Activated CD4-positive, alpha-beta T cell treated with anti-CD3 and anti-CD28 coated beads, Interleukin-2, amount 10 ng/mL, durations not matched to agents 7 days and 5 days (primary cell): Measurements from ENCODE around the gene LRRC10B. TPM values are rescaled to one million over a fixed set of nuclear protein-coding genes. Genes with fewer than 3 reads are reported as not detected.
A peak's percentile ranks its signal among the peaks of the same experiment; 100 is the strongest.

Experiments used
- CTCF ChIA-PET: fragments of 350-600 bp; sonication (Branson Sonifier 250); formaldehyde crosslinking; loops from one replicate; lab custom pipeline; 2021; ENCODE audit warnings: antibody characterized with exemption; lab: Charles Lee
- POLR2A ChIA-PET: fragments of 350-600 bp; sonication (Branson Sonifier 250); formaldehyde crosslinking; loops from one replicate; lab custom pipeline; 2021; ENCODE audit warnings: antibody characterized with exemption; lab: Charles Lee
- DNase-seq: peaks from one replicate; pipeline ENCODE4 v3.0.0-alpha.2; 2020
- H3K27ac Mint-ChIP-seq: one replicate; pipeline ENCODE4 v1.8.0; 2021; ENCODE audit warnings: mild to moderate bottlenecking, moderate library complexity, mixed read lengths
- H3K27me3 Mint-ChIP-seq: one replicate; pipeline ENCODE4 v1.8.0; 2021; ENCODE audit warnings: mixed read lengths
- H3K36me3 Mint-ChIP-seq: one replicate; pipeline ENCODE4 v1.8.0; 2021; ENCODE audit warnings: low read depth, mixed read lengths
- H3K4me1 Mint-ChIP-seq: one replicate; pipeline ENCODE4 v1.8.0; 2021; ENCODE audit warnings: mixed read lengths
- H3K4me3 Mint-ChIP-seq: one replicate; pipeline ENCODE4 v1.8.0; 2021; ENCODE audit warnings: mild to moderate bottlenecking, moderate library complexity, mixed read lengths
- H3K9me3 Mint-ChIP-seq: one replicate; pipeline ENCODE4 v1.8.0; 2021; ENCODE audit warnings: mixed read lengths
- total RNA-seq, 2 experiments: library from RNA; stranded (reverse); gene quantifications; one replicate each; pipeline ENCODE4 v1.2.3, GENCODE V29; 2021

The LRRC10B gene
- total RNA-seq, 2 experiments from 2014 or later: not detected

GRCh38 chr11:61532134-61533038, 23.8 kb downstream of the LRRC10B start:
- peak; percentile 49 for DNase-seq
- Mint-ChIP-seq H3K36me3 (no peaks in the 10 kb centered on the region), H3K27me3 (no peaks in the 10 kb centered on the region), H3K4me3 (no peak overlapping the region), H3K9me3 (no peaks in the 10 kb centered on the region), H3K27ac (no peak overlapping the region), H3K4me1 (no peaks in the 10 kb centered on the region)
- POLR2A ChIA-PET: no interaction called here
- CTCF ChIA-PET: interaction anchor here (0.9 to 4.2 kb wide), 8 partner anchors 9 to 101 kb away, joined by 3 to 20 read pairs (median 3); no protein-coding TSS in a partner anchor

GRCh38 chr11:61533039-61533375, 24.5 kb downstream of the LRRC10B start:
- ChIA-PET CTCF (interaction anchor here (0.9 to 1.6 kb wide), 4 partner anchors 10 to 49 kb away, joined by 3 to 4 read pairs (median 3); no protein-coding TSS in a partner anchor), POLR2A (no interaction called here)
- Mint-ChIP-seq H3K4me1 (no peaks in the 10 kb centered on the region), H3K4me3 (no peak overlapping the region), H3K27me3 (no peaks in the 10 kb centered on the region), H3K9me3 (no peaks in the 10 kb centered on the region), H3K36me3 (no peaks in the 10 kb centered on the region), H3K27ac (no peak overlapping the region)
- no peak for DNase-seq

- DNase-seq: no peak
- Mint-ChIP-seq H3K4me1 (no peaks in the 10 kb centered on the region), H3K27ac (no peak overlapping the region), H3K27me3 (no peaks in the 10 kb centered on the region), H3K9me3 (no peaks in the 10 kb centered on the region), H3K36me3 (no peaks in the 10 kb centered on the region), H3K4me3 (no peak overlapping the region)
- ChIA-PET CTCF (interaction anchor here (0.9 to 1.2 kb wide), 2 partner anchors 16 to 50 kb away, joined by 3 read pairs; no protein-coding TSS in a partner anchor), POLR2A (no interaction called here)
Measured at GRCh38 chr11:61533401-61533800, 24.9 kb downstream of the LRRC10B start.

GRCh38 chr11:61534025-61534932, 25.7 kb downstream of the LRRC10B start:
- H3K27me3 Mint-ChIP-seq: no peaks in the 10 kb centered on the region
- CTCF ChIA-PET: interaction anchor here (1.2 kb wide), 1 partner anchor 50 kb away, joined by 3 read pairs; no protein-coding TSS in a partner anchor
- no peaks in the 10 kb centered on the region for H3K36me3 Mint-ChIP-seq
- no peaks in the 10 kb centered on the region for H3K4me1 Mint-ChIP-seq
- DNase-seq: no peak
- POLR2A ChIA-PET: no interaction called here
- H3K27ac Mint-ChIP-seq: no peak overlapping the region
- H3K9me3 Mint-ChIP-seq: no peaks in the 10 kb centered on the region
- H3K4me3 Mint-ChIP-seq: no peak overlapping the region

GRCh38 chr11:61534933-61535839, 26.6 kb downstream of the LRRC10B start:
- Mint-ChIP-seq H3K36me3 (no peaks in the 10 kb centered on the region), H3K27ac (no peak overlapping the region), H3K9me3 (no peaks in the 10 kb centered on the region), H3K4me1 (no peaks in the 10 kb centered on the region), H3K27me3 (no peaks in the 10 kb centered on the region), H3K4me3 (no peak overlapping the region)
- no peak for DNase-seq
- ChIA-PET POLR2A (no interaction called here), CTCF (interaction anchor here (0.7 to 1.5 kb wide), 2 partner anchors 19 to 34 kb away, joined by 3 to 7 read pairs; no protein-coding TSS in a partner anchor)

GRCh38 chr11:61535998-61536675, 27.6 kb downstream of the LRRC10B start:
- Mint-ChIP-seq H3K4me3 (no peak overlapping the region), H3K4me1 (no peaks in the 10 kb centered on the region), H3K36me3 (no peaks in the 10 kb centered on the region), H3K9me3 (no peaks in the 10 kb centered on the region), H3K27me3 (no peaks in the 10 kb centered on the region), H3K27ac (no peak overlapping the region)
- POLR2A ChIA-PET: no interaction called here
- DNase-seq: no peak
- CTCF ChIA-PET: interaction anchor here (0.7 to 1.5 kb wide), 2 partner anchors 20 to 60 kb away, joined by 4 to 7 read pairs; no protein-coding TSS in a partner anchor

- no peak for DNase-seq
- H3K9me3 Mint-ChIP-seq: no peaks in the 10 kb centered on the region
- H3K4me1 Mint-ChIP-seq: no peaks in the 10 kb centered on the region
- H3K36me3 Mint-ChIP-seq: no peaks in the 10 kb centered on the region
- H3K4me3 Mint-ChIP-seq: no peak overlapping the region
- peaks cover 5% of the 10 kb centered on the region for H3K27me3 Mint-ChIP-seq
- ChIA-PET CTCF (interaction anchor here (0.7 to 1.5 kb wide), 2 partner anchors 20 to 61 kb away, joined by 4 to 7 read pairs; no protein-coding TSS in a partner anchor), POLR2A (no interaction called here)
- no peak overlapping the region for H3K27ac Mint-ChIP-seq
Measured at GRCh38 chr11:61536676-61537270, 28.2 kb downstream of the LRRC10B start.

- CTCF ChIA-PET: no interaction called here
- no peak for DNase-seq
- POLR2A ChIA-PET: no interaction called here
Measured at GRCh38 chr11:61537326-61537725, 28.8 kb downstream of the LRRC10B start.

GRCh38 chr11:61538636-61538961, 30.1 kb downstream of the LRRC10B start:
- Mint-ChIP-seq H3K27me3 (peaks cover 5% of the 10 kb centered on the region), H3K36me3 (no peaks in the 10 kb centered on the region), H3K4me3 (no peak overlapping the region), H3K27ac (no peak overlapping the region), H3K4me1 (no peaks in the 10 kb centered on the region), H3K9me3 (no peaks in the 10 kb centered on the region)
- POLR2A ChIA-PET: no interaction called here
- CTCF ChIA-PET: interaction anchor here (1.8 kb wide), 1 partner anchor 12 kb away, joined by 4 read pairs; no protein-coding TSS in a partner anchor
- DNase-seq: no peak

More at GRCh38 chr11:61537326-61537725, 28.8 kb downstream of the LRRC10B start:
- Mint-ChIP-seq H3K27ac (no peak overlapping the region), H3K4me1 (no peaks in the 10 kb centered on the region), H3K9me3 (no peaks in the 10 kb centered on the region), H3K36me3 (no peaks in the 10 kb centered on the region), H3K4me3 (no peak overlapping the region), H3K27me3 (peaks cover 5% of the 10 kb centered on the region)

- ChIA-PET POLR2A (no interaction called here), CTCF (interaction anchor here (1.8 kb wide), 1 partner anchor 12 kb away, joined by 4 read pairs; no protein-coding TSS in a partner anchor)
- peaks cover 5% of the 10 kb centered on the region for H3K27me3 Mint-ChIP-seq
- DNase-seq: no peak
- no peaks in the 10 kb centered on the region for H3K36me3 Mint-ChIP-seq
- no peak overlapping the region for H3K27ac Mint-ChIP-seq
- no peaks in the 10 kb centered on the region for H3K9me3 Mint-ChIP-seq
- no peaks in the 10 kb centered on the region for H3K4me1 Mint-ChIP-seq
- no peak overlapping the region for H3K4me3 Mint-ChIP-seq
Measured at GRCh38 chr11:61539006-61539405, 30.5 kb downstream of the LRRC10B start.

- ChIA-PET CTCF (interaction anchor here (1.8 kb wide), 1 partner anchor 13 kb away, joined by 4 read pairs; no protein-coding TSS in a partner anchor), POLR2A (no interaction called here)
- DNase-seq: no peak
- H3K4me3 Mint-ChIP-seq: no peak overlapping the region
- H3K4me1 Mint-ChIP-seq: no peaks in the 10 kb centered on the region
- no peaks in the 10 kb centered on the region for H3K36me3 Mint-ChIP-seq
- H3K27me3 Mint-ChIP-seq: peaks cover 5% of the 10 kb centered on the region
- H3K27ac Mint-ChIP-seq: no peak overlapping the region
- no peaks in the 10 kb centered on the region for H3K9me3 Mint-ChIP-seq
Measured at GRCh38 chr11:61539831-61540357, 31.3 kb downstream of the LRRC10B start.
